GM18907 (cell line): Measurements from ENCODE around the gene IREB2.
"Not testable (repeated sequence)": the region's sequence is repeated elsewhere in the genome, so short reads cannot be mapped to it uniquely, and the experiment has no call there.

Source experiments
- ATAC-seq: cut with Tn5 transposase; IDR thresholded peaks from one replicate; pipeline ENCODE4 v1.9.1; 2021; ENCODE audit warnings: mild to moderate bottlenecking, moderate library complexity; ENCODE audit not compliant: unreplicated experiment

IREB2 gene

GRCh38 chr15:78431955-78432354 lies 6.1 kb upstream of the IREB2 start:
- no peak for ATAC-seq

GRCh38 chr15:78432664-78433063 lies 5.4 kb upstream of the IREB2 start:
- no peak for ATAC-seq

GRCh38 chr15:78434134-78434533 lies 3.9 kb upstream of the IREB2 start:
- ATAC-seq: no peak

GRCh38 chr15:78434711-78435110 lies 3.3 kb upstream of the IREB2 start:
- ATAC-seq: not testable (repeated sequence)

- ATAC-seq: no peak
Measured at GRCh38 chr15:78437107-78437761, 782 bp upstream of the IREB2 start.

- peak; percentile 14 for ATAC-seq
Measured at GRCh38 chr15:78438619-78439285, 736 bp downstream of the IREB2 start.

GRCh38 chr15:78440375-78441373 lies 2.7 kb downstream of the IREB2 start:
- ATAC-seq: no peak

GRCh38 chr15:78444255-78444654 lies 6.2 kb downstream of the IREB2 start:
- no peak for ATAC-seq

GRCh38 chr15:78445875-78446274 lies 7.9 kb downstream of the IREB2 start:
- no peak for ATAC-seq

GRCh38 chr15:78446551-78446950 lies 8.5 kb downstream of the IREB2 start:
- ATAC-seq: no peak

- no peak for ATAC-seq
Measured at GRCh38 chr15:78448441-78449219, 10.6 kb downstream of the IREB2 start.

- ATAC-seq: no peak
Measured at GRCh38 chr15:78449220-78449999, 11.4 kb downstream of the IREB2 start.

- ATAC-seq: no peak
Measured at GRCh38 chr15:78450285-78450858, 12.4 kb downstream of the IREB2 start.

- no peak for ATAC-seq
Measured at GRCh38 chr15:78452485-78452884, 14.5 kb downstream of the IREB2 start.

- no peak for ATAC-seq
Measured at GRCh38 chr15:78453447-78453846, 15.4 kb downstream of the IREB2 start.

GRCh38 chr15:78454992-78455391 lies 17.0 kb downstream of the IREB2 start:
- no peak for ATAC-seq

GRCh38 chr15:78455749-78456148 lies 17.7 kb downstream of the IREB2 start:
- ATAC-seq: no peak

- no peak for ATAC-seq
Measured at GRCh38 chr15:78456426-78456825, 18.4 kb downstream of the IREB2 start.

GRCh38 chr15:78457101-78457500 lies 19.1 kb downstream of the IREB2 start:
- no peak for ATAC-seq

- no peak for ATAC-seq
Measured at GRCh38 chr15:78460737-78461136, 22.7 kb downstream of the IREB2 start.
